ENCODE measurements around the gene KRTAP4-16.
"Not testable (repeated sequence)": the region's sequence is repeated elsewhere in the genome, so short reads cannot be mapped to it uniquely, and the experiment has no call there.

The KRTAP4-16 gene

GRCh38 chr17:41101586-41102259 lies at the start of gene KRTAP4-16:
Gene KRTAP4-16, minus strand, starts transcription at chr17:41102209. Its CDS starts 0 bp downstream, at chr17:41102209.
- DNase-seq (ENCODE audit: low read depth): no peak

- no peak for DNase-seq (ENCODE audit: low read depth)
These were observed 49.5 kb upstream of the KRTAP4-16 start for GRCh38 chr17:41151525-41151924.

GRCh38 chr17:41150026-41150425 lies 48.0 kb upstream of the KRTAP4-16 start:
- DNase-seq (ENCODE audit: low read depth): no peak

DNA sequence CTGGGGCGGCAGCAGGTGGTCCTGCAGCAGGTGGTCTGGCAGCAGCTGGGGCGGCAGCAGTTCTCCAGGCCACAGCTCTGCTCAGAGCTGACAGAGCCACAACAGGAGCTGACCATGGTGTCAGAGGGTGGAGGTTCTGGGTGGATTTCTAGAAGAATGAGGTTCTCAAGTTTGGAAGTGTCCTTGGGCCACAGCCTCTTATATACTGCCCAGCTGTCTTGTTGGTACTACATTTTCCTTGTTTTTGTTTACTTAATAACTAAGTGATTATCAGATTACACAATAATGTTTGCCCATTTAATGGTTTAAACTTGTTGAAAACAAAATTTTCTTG lies 47.6 kb upstream of the KRTAP4-16 start, which contains the start of gene KRTAP4-5:
Gene KRTAP4-5 (minus strand): TSS at position 174 of the 334 bp plus-strand sequence. CDS start 58 bp downstream, at position 116.
- DNase-seq (ENCODE audit: low read depth): no peak

GRCh38 chr17:41148971-41149651 lies 47.1 kb upstream of the KRTAP4-16 start:
- DNase-seq (ENCODE audit: low read depth): not testable (repeated sequence)

DNA sequence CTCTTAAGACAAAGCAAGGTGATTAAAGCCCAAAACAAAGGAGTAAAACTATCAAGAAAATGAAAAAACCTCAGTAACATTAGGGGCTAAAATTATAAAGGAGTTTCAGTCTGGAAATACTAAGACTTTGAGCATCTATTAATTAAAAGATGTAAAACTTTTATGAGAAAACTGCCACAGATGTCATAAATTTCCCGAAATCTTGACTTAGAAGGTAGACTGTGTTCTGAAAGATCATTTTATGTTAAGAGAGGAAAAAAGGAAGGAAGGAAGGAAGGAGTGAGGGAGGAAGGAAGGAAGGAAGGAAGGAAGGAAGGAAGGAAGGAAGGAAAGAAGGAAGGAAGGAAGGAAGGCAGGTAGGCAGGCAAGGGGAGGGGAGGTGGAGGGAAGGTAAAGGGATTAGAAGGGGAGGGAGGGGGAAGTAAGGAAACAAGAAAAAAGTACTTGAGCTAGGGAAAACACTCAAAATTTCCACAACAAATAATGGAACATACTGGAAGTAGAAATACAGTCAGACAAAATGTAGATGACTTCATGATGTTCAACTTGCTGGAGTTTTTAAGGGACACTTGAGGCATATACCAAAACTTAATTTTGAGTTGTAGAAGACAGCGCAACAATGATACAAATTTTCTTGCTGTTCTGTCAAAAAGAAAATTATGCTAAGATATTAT lies 45.7 kb upstream of the KRTAP4-16 start:
- no peak for DNase-seq (ENCODE audit: low read depth)

DNA sequence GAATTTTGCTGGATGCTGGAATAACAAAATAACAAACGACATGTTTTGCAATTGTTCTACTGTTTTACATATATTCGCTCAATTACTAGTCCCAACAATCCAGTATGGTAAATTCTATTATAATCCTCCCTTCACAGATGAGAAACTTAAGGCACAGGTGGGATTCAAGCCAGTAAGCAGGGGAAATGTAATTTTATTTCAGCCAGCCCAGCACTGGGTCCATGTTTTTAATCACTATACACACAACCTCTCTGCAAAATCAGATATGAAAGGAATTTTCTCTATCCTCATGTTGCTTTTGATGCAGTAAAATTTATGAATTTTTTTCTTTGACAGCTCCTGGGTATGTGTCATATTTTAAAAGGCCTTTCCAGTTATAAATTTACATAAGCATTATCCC lies 43.3 kb upstream of the KRTAP4-16 start:
- DNase-seq (ENCODE audit: low read depth): no peak

DNA sequence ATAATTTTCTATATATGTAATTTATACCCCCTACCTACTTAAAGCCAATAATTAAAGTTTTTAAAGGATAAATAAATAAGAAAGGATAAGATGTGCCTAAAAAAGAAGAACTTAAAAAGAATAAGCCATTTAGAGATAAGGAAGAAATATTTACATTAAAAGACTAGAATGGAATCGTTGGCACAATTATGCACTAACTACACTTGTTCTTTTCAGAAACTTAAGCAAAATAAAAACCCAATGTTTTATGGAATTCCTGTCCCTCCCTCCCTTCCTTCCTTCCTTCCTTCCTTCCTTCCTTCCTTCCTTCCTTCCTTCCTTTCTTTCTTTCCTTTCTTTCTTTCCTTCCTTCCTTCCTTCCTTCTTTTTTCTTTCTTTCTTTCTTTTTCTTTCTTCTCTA lies 42.8 kb upstream of the KRTAP4-16 start:
- no peak for DNase-seq (ENCODE audit: low read depth)

GRCh38 chr17:41141361-41141760 lies 39.4 kb upstream of the KRTAP4-16 start:
- DNase-seq (ENCODE audit: low read depth): no peak

GRCh38 chr17:41140360-41141131 lies 38.5 kb upstream of the KRTAP4-16 start, which contains the start of gene KRTAP4-6:
Gene KRTAP4-6, minus strand, starts transcription at chr17:41140544. Its CDS starts 57 bp downstream, at chr17:41140487.
- DNase-seq (ENCODE audit: low read depth): no peak

- not testable (repeated sequence) for DNase-seq (ENCODE audit: low read depth)
These were observed 37.9 kb upstream of the KRTAP4-16 start for GRCh38 chr17:41139865-41140264.

- no peak for DNase-seq (ENCODE audit: low read depth)
These were observed 32.1 kb upstream of the KRTAP4-16 start for GRCh38 chr17:41133880-41134735.

- no peak for DNase-seq (ENCODE audit: low read depth)
These were observed 30.0 kb upstream of the KRTAP4-16 start for GRCh38 chr17:41131979-41132378.

DNA sequence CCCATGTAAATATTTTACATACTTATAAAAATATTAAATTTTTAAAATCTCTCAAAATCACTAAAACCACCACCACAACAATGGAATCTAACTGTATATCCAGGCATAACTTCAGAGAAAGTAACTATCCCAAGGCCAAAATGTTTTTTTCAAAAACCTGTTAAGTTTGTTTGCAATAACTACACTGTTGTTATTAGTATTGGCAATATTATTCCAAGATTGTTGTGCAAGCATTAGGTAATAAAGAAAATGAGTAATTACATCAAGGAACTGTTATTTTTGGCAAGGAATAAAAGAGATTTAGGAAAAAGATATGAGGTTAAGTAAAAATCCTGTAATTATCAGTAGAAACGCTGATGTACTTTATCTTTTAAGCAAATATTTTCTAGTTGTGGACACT lies 25.4 kb upstream of the KRTAP4-16 start:
- no peak for DNase-seq (ENCODE audit: low read depth)

- DNase-seq (ENCODE audit: low read depth): no peak
These were observed 24.4 kb upstream of the KRTAP4-16 start for GRCh38 chr17:41126412-41126811.

- DNase-seq (ENCODE audit: low read depth): no peak
These were observed 23.1 kb upstream of the KRTAP4-16 start for GRCh38 chr17:41125064-41125463.

DNA sequence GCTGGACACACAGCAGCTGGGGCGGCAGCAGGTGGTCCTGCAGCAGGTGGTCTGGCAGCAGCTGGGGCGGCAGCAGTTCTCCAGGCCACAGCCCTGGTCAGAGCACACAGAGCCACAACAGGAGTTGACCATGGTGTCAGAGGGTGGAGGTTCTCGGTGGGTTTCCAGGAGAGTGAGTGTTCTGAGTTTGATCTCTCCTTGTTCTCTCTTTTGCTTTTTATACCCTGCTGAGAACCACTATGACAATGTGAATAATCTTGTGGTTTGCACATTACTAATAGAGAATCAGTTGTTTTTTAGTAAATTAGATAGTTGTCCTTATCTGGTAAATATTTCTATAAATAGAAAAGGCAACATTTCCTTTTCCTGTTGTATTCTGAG lies 22.0 kb upstream of the KRTAP4-16 start, which contains the start of gene KRTAP4-12:
Gene KRTAP4-12 (minus strand): TSS at position 192 of the 381 bp plus-strand sequence. CDS start 60 bp downstream, at position 132.
- not testable (repeated sequence) for DNase-seq (ENCODE audit: low read depth)

- DNase-seq (ENCODE audit: low read depth): not testable (repeated sequence)
These were observed 21.4 kb upstream of the KRTAP4-16 start for GRCh38 chr17:41123292-41123990.

DNA sequence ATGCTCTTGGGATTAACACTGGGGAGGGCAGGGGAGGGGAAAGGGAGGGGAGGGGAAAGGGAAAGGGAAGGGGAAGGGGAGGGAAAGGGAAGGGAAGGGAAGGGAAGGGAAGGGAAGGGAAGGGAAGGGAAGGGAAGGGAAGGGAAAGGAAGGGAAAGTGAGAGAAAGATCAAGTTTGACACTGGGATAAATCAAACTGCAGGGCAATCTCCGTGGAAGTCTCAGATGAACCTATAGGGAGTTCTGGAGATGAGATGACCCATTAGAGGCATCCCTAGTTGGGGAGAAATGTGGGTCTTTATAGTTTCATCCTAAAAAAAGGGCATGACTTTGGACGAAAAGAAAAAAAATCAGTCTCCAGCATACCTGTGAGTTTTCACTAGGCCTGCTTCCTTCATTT lies 19.7 kb upstream of the KRTAP4-16 start:
- no peak for DNase-seq (ENCODE audit: low read depth)
